GM12878 (cell line): Measurements from ENCODE around the gene ICAM2. TPM values are rescaled to one million over a fixed set of nuclear protein-coding genes. Genes with fewer than 3 reads are reported as not detected.

Source experiments
- BCL11A ChIP-seq: IDR thresholded peaks from 2 replicates; pipeline ENCODE4 v1.6.1; 2011; ENCODE audit warnings: low read depth, low read length
- BRCA1 ChIP-seq: IDR thresholded peaks from 2 replicates; pipeline ENCODE4 v1.6.1; 2011; ENCODE audit warnings: low read depth, low read length, improper control_type of control experiment
- E4F1 ChIP-seq: fragments of 450-650 bp; IDR thresholded peaks from 2 replicates; pipeline ENCODE4 v1.6.1; 2018; ENCODE audit warnings: borderline replicate concordance, mild to moderate bottlenecking; ENCODE audit not compliant: partially characterized antibody
- ELK1 ChIP-seq: IDR thresholded peaks from 2 replicates; pipeline ENCODE4 v1.6.1; 2012; ENCODE audit warnings: low read depth, low read length, improper control_type of control experiment
- ESRRA ChIP-seq: IDR thresholded peaks from 2 replicates; pipeline ENCODE4 v1.6.1; 2012; ENCODE audit warnings: mild to moderate bottlenecking, low read length, improper control_type of control experiment
- HCFC1 ChIP-seq: fragments of 150-350 bp; IDR thresholded peaks from 2 replicates; pipeline ENCODE4 v1.6.1; 2014; ENCODE audit warnings: low read length
- HDAC2 ChIP-seq: fragments of 200-600 bp; sonication (generic); IDR thresholded peaks from 2 replicates; pipeline ENCODE4 v1.6.1; 2017
- HDAC6 ChIP-seq: fragments of 200-600 bp; sonication (generic); IDR thresholded peaks from one replicate; pipeline ENCODE4 v1.8.0; 2017; ENCODE audit warnings: antibody characterized with exemption; ENCODE audit not compliant: unreplicated experiment
- KDM1A ChIP-seq: fragments of 200-600 bp; sonication (generic); IDR thresholded peaks from 2 replicates; pipeline ENCODE4 v1.6.1; 2016; ENCODE audit warnings: borderline replicate concordance
- LARP7 ChIP-seq: fragments of 450-650 bp; IDR thresholded peaks from 2 replicates; pipeline ENCODE4 v1.6.1; 2017; ENCODE audit warnings: mild to moderate bottlenecking
- MEF2A ChIP-seq: IDR thresholded peaks from 2 replicates; pipeline ENCODE4 v1.6.1; 2011; ENCODE audit warnings: low read depth, mild to moderate bottlenecking, low read length, moderate library complexity; ENCODE audit not compliant: insufficient read depth
- MTA2 ChIP-seq: fragments of 450-650 bp; IDR thresholded peaks from 2 replicates; pipeline ENCODE4 v1.6.1; 2016; ENCODE audit warnings: low read depth, mild to moderate bottlenecking, moderate library complexity
- MTA3 ChIP-seq: IDR thresholded peaks from 2 replicates; pipeline ENCODE4 v1.6.1; 2012; ENCODE audit warnings: low read length, inconsistent platforms, borderline replicate concordance
- MYC ChIP-seq: IDR thresholded peaks from 2 replicates; pipeline ENCODE4 v1.6.1; 2011; ENCODE audit warnings: mild to moderate bottlenecking, low read length, moderate library complexity, inconsistent platforms; ENCODE audit not compliant: insufficient read depth, insufficient replicate concordance, insufficient read length, severe bottlenecking
- NBN ChIP-seq: fragments of 450-650 bp; IDR thresholded peaks from 2 replicates; pipeline ENCODE4 v1.6.1; 2016
- NFYB ChIP-seq: IDR thresholded peaks from 2 replicates; pipeline ENCODE4 v1.6.1; 2011; ENCODE audit warnings: low read depth, mild to moderate bottlenecking, low read length, improper control_type of control experiment, moderate library complexity; ENCODE audit not compliant: insufficient read depth
- POLR2AphosphoS5 ChIP-seq: IDR thresholded peaks from 2 replicates; pipeline ENCODE4 v1.6.1; 2011; ENCODE audit warnings: mild to moderate bottlenecking, low read length, inconsistent platforms
- RCOR1 ChIP-seq: conservative IDR thresholded peaks from 2 replicates; pipeline ENCODE4 v1.6.1; 2012; ENCODE audit warnings: low read depth, low read length, improper control_type of control experiment
- RELA ChIP-seq: fragments of 450-650 bp; IDR thresholded peaks from 2 replicates; pipeline ENCODE4 v1.8.0; 2014; ENCODE audit warnings: borderline replicate concordance; ENCODE audit not compliant: partially characterized antibody
- RUNX3 ChIP-seq: IDR thresholded peaks from 2 replicates; pipeline ENCODE4 v1.6.1; 2012; ENCODE audit warnings: low read length, inconsistent platforms
- SIX5 ChIP-seq: IDR thresholded peaks from 2 replicates; pipeline ENCODE4 v1.6.1; 2011; ENCODE audit warnings: mild to moderate bottlenecking, low read depth, low read length, moderate library complexity; ENCODE audit not compliant: severe bottlenecking
- SP1 ChIP-seq: IDR thresholded peaks from one replicate; pipeline ENCODE4 v1.6.1; 2011; ENCODE audit warnings: low read depth, low read length
- STAT1 ChIP-seq: fragments of 450-650 bp; conservative IDR thresholded peaks from 2 replicates; pipeline ENCODE4 v1.6.1; 2014; ENCODE audit warnings: antibody characterized with exemption, mild to moderate bottlenecking
- TARDBP ChIP-seq: IDR thresholded peaks from 2 replicates; pipeline ENCODE4 v1.6.1; 2016; ENCODE audit warnings: borderline replicate concordance
- TBL1XR1 ChIP-seq: IDR thresholded peaks from 2 replicates; pipeline ENCODE4 v1.6.1; 2012; ENCODE audit warnings: low read depth, low read length, improper control_type of control experiment
- TCF12 ChIP-seq: IDR thresholded peaks from 2 replicates; pipeline ENCODE4 v1.6.1; 2011; ENCODE audit warnings: low read depth, mild to moderate bottlenecking, low read length
- ZBED1 ChIP-seq: IDR thresholded peaks from 2 replicates; pipeline ENCODE4 v1.6.1; 2016; ENCODE audit warnings: borderline replicate concordance
- ZNF207 ChIP-seq: fragments of 450-650 bp; IDR thresholded peaks from 2 replicates; pipeline ENCODE4 v1.6.1; 2014; ENCODE audit warnings: antibody characterized with exemption, mild to moderate bottlenecking, borderline replicate concordance
- ZNF217 ChIP-seq: fragments of 450-650 bp; IDR thresholded peaks from 2 replicates; pipeline ENCODE4 v1.6.1; 2017; ENCODE audit warnings: antibody characterized with exemption, mild to moderate bottlenecking
- ZNF622 ChIP-seq: fragments of 450-650 bp; IDR thresholded peaks from 2 replicates; pipeline ENCODE4 v1.6.1; 2017; ENCODE audit warnings: mild to moderate bottlenecking, inconsistent platforms
- ZZZ3 ChIP-seq: IDR thresholded peaks from 2 replicates; pipeline ENCODE4 v1.6.1; 2011; ENCODE audit warnings: low read depth; ENCODE audit not compliant: control insufficient read depth, insufficient read length
- polyA plus RNA-seq, 11 experiments: library from polyadenylated mRNA; depleted of rRNA in 4 of 11; unstranded in 6 of 11; stranded (reverse) in 5 of 11; fragments of >200 nt; fragmentation: Nextera tagmentation in 4 of 11; fragmentation: Illumina TruSeq in 1 of 11; extraction: Ambion mirVana in 4 of 11; extraction: Trizol in 1 of 11; gene quantifications; 1 replicate in 1 of 11; 2 replicates in 10 of 11; pipeline versions ENCODE4 v1.2.1 to v1.2.3, GENCODE V29; 2011 to 2016; ENCODE audit warnings: inconsistent platforms in 2 of 11, missing spikeins in 2 of 11, low read depth in 1 of 11
- total RNA-seq, 4 experiments: library from RNA; depleted of rRNA in 3 of 4; stranded (reverse); fragments of >200 nt in 3 of 4; fragmentation: Illumina TruSeq in 1 of 4; extraction: Trizol in 1 of 4; gene quantifications; 2 replicates each; pipeline versions ENCODE4 v1.2.1 to v1.2.3, GENCODE V29; 2013 to 2021

ICAM2 gene
- total and polyA plus RNA-seq, 10 of the 15 experiments (the other 5 are each of a cell fraction or from before 2014, with no cell fraction given): 23.6 to 108 (median 58.1) TPM

- TF ChIP-seq NBN (peak; percentile 99), POLR2AphosphoS5 (peak; percentile 92), BRCA1 (no peak), TARDBP (no peak), STAT1 (no peak), ZZZ3 (no peak), NFYB (no peak), ZNF207 (0 out of 2 replicates have a peak, but pooled peaks have one; percentile 21), MEF2A (peak; percentile 13; the same call in 1 of the 2 replicates), RCOR1 (no peak), ZBED1 (peak; percentile 24; the same call in 1 of the 2 replicates), MYC (no peak), ZNF217 (peak; percentile 58; the same call in 1 of the 2 replicates), ZNF622 (no peak), SP1 (peak; percentile 31), MTA3 (no peak; the same call in 1 of the 2 replicates), SIX5 (no peak), TBL1XR1 (no peak; the same call in 1 of the 2 replicates), ESRRA (no peak), HDAC6 (peak; percentile 31), BCL11A (no peak), LARP7 (no peak), MTA2 (no peak), RELA (peak; percentile 68), E4F1 (no peak), KDM1A (no peak), TCF12 (0 out of 2 replicates have a peak, but pooled peaks have one; percentile 56), RUNX3 (peak; percentile 63), ELK1 (no peak), HCFC1 (no peak), HDAC2 (no peak)
Observed at GRCh38 chr17:64020056-64020766, at the start of gene ICAM2 (continued).
